WTC11 (cell line): ENCODE results near the gene USP49. TPM values are rescaled to one million over a fixed set of nuclear protein-coding genes. Genes with fewer than 3 reads are reported as not detected.
A peak's percentile ranks its signal among the peaks of the same experiment; 100 is the strongest.

Experiments
- ATAC-seq: fragments of 200-7000 bp; cut with Tn5 transposase; 2 replicates; pipeline ENCODE4 v1.10.0; 2021; ENCODE audit warnings: mild to moderate bottlenecking, moderate library complexity
- CTCF ChIA-PET: fragments of 300-600 bp; sonication (Branson Sonifier 250); formaldehyde crosslinking; loops from one replicate; lab custom pipeline; 2021; ENCODE audit warnings: antibody characterized with exemption; lab: Charles Lee
- POLR2A ChIA-PET: fragments of 350-600 bp; sonication (Branson Sonifier 250); formaldehyde crosslinking; loops from one replicate; lab custom pipeline; 2021; ENCODE audit warnings: antibody characterized with exemption; lab: Charles Lee
- DNase-seq: peaks from one replicate; pipeline ENCODE4 v3.0.0; 2021; ENCODE audit warnings: low spot score
- H3K27ac Mint-ChIP-seq: 2 replicates; pipeline ENCODE4 v1.8.0; 2021; ENCODE audit warnings: mixed read lengths
- H3K27me3 Mint-ChIP-seq: 2 replicates; pipeline ENCODE4 v1.8.0; 2021; ENCODE audit warnings: low read depth, mild to moderate bottlenecking, moderate library complexity, mixed read lengths
- H3K36me3 Mint-ChIP-seq: 2 replicates; pipeline ENCODE4 v1.8.0; 2021; ENCODE audit warnings: mixed read lengths
- H3K4me1 Mint-ChIP-seq: 2 replicates; pipeline ENCODE4 v1.8.0; 2022; ENCODE audit warnings: mixed read lengths
- H3K4me3 Mint-ChIP-seq: 2 replicates; pipeline ENCODE4 v1.8.0; 2021; ENCODE audit warnings: mild to moderate bottlenecking, moderate library complexity, mixed read lengths
- H3K9me3 Mint-ChIP-seq: 2 replicates; pipeline ENCODE4 v1.8.0; 2021; ENCODE audit warnings: mixed read lengths
- CBFB ChIP-seq: sonication (generic); formaldehyde crosslinking; IDR thresholded peaks from 2 replicates; pipeline ENCODE4 v1.8.1; 2022; ENCODE audit warnings: mild to moderate bottlenecking, low read depth, missing genetic modification reagents
- CREB1 ChIP-seq: sonication (generic); formaldehyde crosslinking; IDR thresholded peaks from 2 replicates; pipeline ENCODE4 v1.8.0; 2023; ENCODE audit warnings: mild to moderate bottlenecking, missing genetic modification reagents
- ESRRA ChIP-seq: sonication (generic); formaldehyde crosslinking; IDR thresholded peaks from 2 replicates; pipeline ENCODE4 v1.8.1; 2022; ENCODE audit warnings: mild to moderate bottlenecking, missing genetic modification reagents, borderline replicate concordance
- FOXK1 ChIP-seq: sonication (generic); formaldehyde crosslinking; IDR thresholded peaks from 2 replicates; pipeline ENCODE4 v1.8.0; 2022; ENCODE audit warnings: mild to moderate bottlenecking, moderate library complexity, missing genetic modification reagents
- FOXP1 ChIP-seq: sonication (generic); formaldehyde crosslinking; IDR thresholded peaks from 2 replicates; pipeline ENCODE4 v1.8.0; 2022; ENCODE audit warnings: missing genetic modification reagents, mild to moderate bottlenecking, moderate library complexity, borderline replicate concordance
- HMGA2 ChIP-seq: fragments of 250-450 bp; sonication (Bioruptor Pico); IDR thresholded peaks from 2 replicates; pipeline ENCODE4 v1.4.0; 2021; ENCODE audit warnings: mild to moderate bottlenecking, moderate library complexity
- MXD4 ChIP-seq: fragments of 250-450 bp; sonication (Bioruptor Pico); IDR thresholded peaks from 2 replicates; pipeline ENCODE4 v1.8.0; 2021; ENCODE audit warnings: mild to moderate bottlenecking, moderate library complexity, borderline replicate concordance
- NFE2L1 ChIP-seq: sonication (generic); formaldehyde crosslinking; IDR thresholded peaks from 2 replicates; pipeline ENCODE4 v1.8.1; 2023; ENCODE audit warnings: missing genetic modification reagents
- NFYB ChIP-seq: sonication (generic); formaldehyde crosslinking; conservative IDR thresholded peaks from 2 replicates; pipeline ENCODE4 v1.8.0; 2022; ENCODE audit warnings: low read depth, missing genetic modification reagents
- OVOL2 ChIP-seq: fragments of 250-450 bp; sonication (Bioruptor Pico); IDR thresholded peaks from 2 replicates; pipeline ENCODE4 v1.9.0; 2021; ENCODE audit warnings: mild to moderate bottlenecking, borderline replicate concordance
- PRRX2 ChIP-seq: fragments of 250-450 bp; sonication (Bioruptor Pico); IDR thresholded peaks from 2 replicates; pipeline ENCODE4 v1.8.0; 2021; ENCODE audit warnings: mild to moderate bottlenecking
- RELA ChIP-seq: sonication (generic); formaldehyde crosslinking; IDR thresholded peaks from 2 replicates; pipeline ENCODE4 v1.8.1; 2022; ENCODE audit warnings: missing genetic modification reagents, mild to moderate bottlenecking, borderline replicate concordance
- SOX15 ChIP-seq: fragments of 250-450 bp; sonication (Bioruptor Pico); IDR thresholded peaks from 2 replicates; pipeline ENCODE4 v1.9.0; 2021; ENCODE audit warnings: mild to moderate bottlenecking
- TEAD1 ChIP-seq: sonication (generic); formaldehyde crosslinking; IDR thresholded peaks from 2 replicates; pipeline ENCODE4 v1.8.0; 2022; ENCODE audit warnings: mild to moderate bottlenecking, missing genetic modification reagents
- USF2 ChIP-seq: sonication (generic); formaldehyde crosslinking; IDR thresholded peaks from 2 replicates; pipeline ENCODE4 v1.8.1; 2023; ENCODE audit warnings: mild to moderate bottlenecking, missing genetic modification reagents, moderate library complexity
- ZNF121 ChIP-seq: sonication (generic); formaldehyde crosslinking; IDR thresholded peaks from 2 replicates; pipeline ENCODE4 v1.8.0; 2023; ENCODE audit warnings: missing genetic modification reagents
- ZNF219 ChIP-seq: sonication (generic); formaldehyde crosslinking; IDR thresholded peaks from 2 replicates; pipeline ENCODE4 v1.8.0; 2023; ENCODE audit warnings: missing genetic modification reagents, mild to moderate bottlenecking, borderline replicate concordance
- ZNF232 ChIP-seq: sonication (generic); formaldehyde crosslinking; IDR thresholded peaks from 2 replicates; pipeline ENCODE4 v1.8.0; 2022; ENCODE audit warnings: mild to moderate bottlenecking, missing genetic modification reagents
- ZNF281 ChIP-seq: sonication (generic); formaldehyde crosslinking; IDR thresholded peaks from 2 replicates; pipeline ENCODE4 v1.8.0; 2023; ENCODE audit warnings: mild to moderate bottlenecking, missing genetic modification reagents
- ZNF416 ChIP-seq: fragments of 250-450 bp; sonication (Bioruptor Pico); IDR thresholded peaks from 2 replicates; pipeline ENCODE4 v1.9.0; 2021; ENCODE audit warnings: mild to moderate bottlenecking, inconsistent platforms
- total RNA-seq: library from RNA; stranded (reverse); gene quantifications from 3 replicates; pipeline ENCODE4 v1.2.3, GENCODE V29; 2021
- TF ChIP-seq, protein P1 (sequence below): sonication (generic); formaldehyde crosslinking; IDR thresholded peaks from 2 replicates; pipeline ENCODE4 v1.8.1; 2022; ENCODE audit warnings: mild to moderate bottlenecking, missing genetic modification reagents, moderate library complexity, borderline replicate concordance
- TF ChIP-seq, protein P2 (sequence below): sonication (generic); formaldehyde crosslinking; IDR thresholded peaks from 2 replicates; pipeline ENCODE4 v1.8.0; 2023; ENCODE audit warnings: missing genetic modification reagents, mild to moderate bottlenecking, borderline replicate concordance
- TF ChIP-seq, protein P3 (sequence below): fragments of 250-450 bp; sonication (Bioruptor Pico); IDR thresholded peaks from 2 replicates; pipeline ENCODE4 v1.9.0; 2021; ENCODE audit warnings: mild to moderate bottlenecking
- TF ChIP-seq, protein P4 (sequence below): sonication (generic); formaldehyde crosslinking; IDR thresholded peaks from 2 replicates; pipeline ENCODE4 v1.8.0; 2022; ENCODE audit warnings: mild to moderate bottlenecking, missing genetic modification reagents

USP49 gene
- total RNA-seq, 1 experiment from 2014 or later: 18.4 TPM

GRCh38 chr6:41878961-41879405, 16.2 kb downstream of the USP49 start:
- H3K27ac Mint-ChIP-seq: peak overlapping the region; percentile 32; the same call in 1 of the 2 replicates
- H3K4me1 Mint-ChIP-seq: 0 out of 2 replicates have a peak, but pooled peaks cover 11% of the 10 kb centered on the region
- H3K4me3 Mint-ChIP-seq: no peak overlapping the region
- no peak for DNase-seq
- TF ChIP-seq, protein P1, sequence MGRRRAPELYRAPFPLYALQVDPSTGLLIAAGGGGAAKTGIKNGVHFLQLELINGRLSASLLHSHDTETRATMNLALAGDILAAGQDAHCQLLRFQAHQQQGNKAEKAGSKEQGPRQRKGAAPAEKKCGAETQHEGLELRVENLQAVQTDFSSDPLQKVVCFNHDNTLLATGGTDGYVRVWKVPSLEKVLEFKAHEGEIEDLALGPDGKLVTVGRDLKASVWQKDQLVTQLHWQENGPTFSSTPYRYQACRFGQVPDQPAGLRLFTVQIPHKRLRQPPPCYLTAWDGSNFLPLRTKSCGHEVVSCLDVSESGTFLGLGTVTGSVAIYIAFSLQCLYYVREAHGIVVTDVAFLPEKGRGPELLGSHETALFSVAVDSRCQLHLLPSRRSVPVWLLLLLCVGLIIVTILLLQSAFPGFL (CRISPR knock-in tag): no peak
- TF ChIP-seq, protein P2, sequence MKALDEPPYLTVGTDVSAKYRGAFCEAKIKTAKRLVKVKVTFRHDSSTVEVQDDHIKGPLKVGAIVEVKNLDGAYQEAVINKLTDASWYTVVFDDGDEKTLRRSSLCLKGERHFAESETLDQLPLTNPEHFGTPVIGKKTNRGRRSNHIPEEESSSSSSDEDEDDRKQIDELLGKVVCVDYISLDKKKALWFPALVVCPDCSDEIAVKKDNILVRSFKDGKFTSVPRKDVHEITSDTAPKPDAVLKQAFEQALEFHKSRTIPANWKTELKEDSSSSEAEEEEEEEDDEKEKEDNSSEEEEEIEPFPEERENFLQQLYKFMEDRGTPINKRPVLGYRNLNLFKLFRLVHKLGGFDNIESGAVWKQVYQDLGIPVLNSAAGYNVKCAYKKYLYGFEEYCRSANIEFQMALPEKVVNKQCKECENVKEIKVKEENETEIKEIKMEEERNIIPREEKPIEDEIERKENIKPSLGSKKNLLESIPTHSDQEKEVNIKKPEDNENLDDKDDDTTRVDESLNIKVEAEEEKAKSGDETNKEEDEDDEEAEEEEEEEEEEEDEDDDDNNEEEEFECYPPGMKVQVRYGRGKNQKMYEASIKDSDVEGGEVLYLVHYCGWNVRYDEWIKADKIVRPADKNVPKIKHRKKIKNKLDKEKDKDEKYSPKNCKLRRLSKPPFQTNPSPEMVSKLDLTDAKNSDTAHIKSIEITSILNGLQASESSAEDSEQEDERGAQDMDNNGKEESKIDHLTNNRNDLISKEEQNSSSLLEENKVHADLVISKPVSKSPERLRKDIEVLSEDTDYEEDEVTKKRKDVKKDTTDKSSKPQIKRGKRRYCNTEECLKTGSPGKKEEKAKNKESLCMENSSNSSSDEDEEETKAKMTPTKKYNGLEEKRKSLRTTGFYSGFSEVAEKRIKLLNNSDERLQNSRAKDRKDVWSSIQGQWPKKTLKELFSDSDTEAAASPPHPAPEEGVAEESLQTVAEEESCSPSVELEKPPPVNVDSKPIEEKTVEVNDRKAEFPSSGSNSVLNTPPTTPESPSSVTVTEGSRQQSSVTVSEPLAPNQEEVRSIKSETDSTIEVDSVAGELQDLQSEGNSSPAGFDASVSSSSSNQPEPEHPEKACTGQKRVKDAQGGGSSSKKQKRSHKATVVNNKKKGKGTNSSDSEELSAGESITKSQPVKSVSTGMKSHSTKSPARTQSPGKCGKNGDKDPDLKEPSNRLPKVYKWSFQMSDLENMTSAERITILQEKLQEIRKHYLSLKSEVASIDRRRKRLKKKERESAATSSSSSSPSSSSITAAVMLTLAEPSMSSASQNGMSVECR (CRISPR knock-in tag): no peak
- TF ChIP-seq, protein P3, sequence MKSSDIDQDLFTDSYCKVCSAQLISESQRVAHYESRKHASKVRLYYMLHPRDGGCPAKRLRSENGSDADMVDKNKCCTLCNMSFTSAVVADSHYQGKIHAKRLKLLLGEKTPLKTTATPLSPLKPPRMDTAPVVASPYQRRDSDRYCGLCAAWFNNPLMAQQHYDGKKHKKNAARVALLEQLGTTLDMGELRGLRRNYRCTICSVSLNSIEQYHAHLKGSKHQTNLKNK (CRISPR knock-in tag): no peak
- no peak for TF ChIP-seq CREB1
- no peak for TF ChIP-seq OVOL2 (CRISPR knock-in tag)
- TF ChIP-seq, protein P4, sequence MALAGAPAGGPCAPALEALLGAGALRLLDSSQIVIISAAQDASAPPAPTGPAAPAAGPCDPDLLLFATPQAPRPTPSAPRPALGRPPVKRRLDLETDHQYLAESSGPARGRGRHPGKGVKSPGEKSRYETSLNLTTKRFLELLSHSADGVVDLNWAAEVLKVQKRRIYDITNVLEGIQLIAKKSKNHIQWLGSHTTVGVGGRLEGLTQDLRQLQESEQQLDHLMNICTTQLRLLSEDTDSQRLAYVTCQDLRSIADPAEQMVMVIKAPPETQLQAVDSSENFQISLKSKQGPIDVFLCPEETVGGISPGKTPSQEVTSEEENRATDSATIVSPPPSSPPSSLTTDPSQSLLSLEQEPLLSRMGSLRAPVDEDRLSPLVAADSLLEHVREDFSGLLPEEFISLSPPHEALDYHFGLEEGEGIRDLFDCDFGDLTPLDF (CRISPR knock-in tag): no peak
- TF ChIP-seq CBFB (CRISPR knock-in tag): no peak
- TF ChIP-seq TEAD1 (CRISPR knock-in tag): no peak
- TF ChIP-seq NFYB (CRISPR knock-in tag): no peak
- TF ChIP-seq, all 79 proteins: peak for 0
- CTCF ChIA-PET: interaction anchor here (0.8 to 1.3 kb wide), 3 partner anchors 42 to 226 kb away, joined by 3 to 4 read pairs (median 3); partner anchors contain the start of genes BYSL, MED20 and TOMM6
- Mint-ChIP-seq H3K27me3 (no peaks in the 10 kb centered on the region), H3K9me3 (no peaks in the 10 kb centered on the region), H3K36me3 (no peaks in the 10 kb centered on the region)
- POLR2A ChIA-PET: no interaction called here
- ATAC-seq: no peak

- 0 out of 2 replicates have a peak, but pooled peaks cover 11% of the 10 kb centered on the region for H3K4me1 Mint-ChIP-seq
- ATAC-seq (no peak), DNase-seq (no peak)
- H3K27ac Mint-ChIP-seq: no peak overlapping the region
- no peaks in the 10 kb centered on the region for H3K27me3 Mint-ChIP-seq
- ChIA-PET CTCF (interaction anchor here (0.9 kb wide), 1 partner anchor 43 kb away, joined by 3 read pairs; the partner anchor contains the start of gene MED20), POLR2A (no interaction called here)
- no peaks in the 10 kb centered on the region for H3K36me3 Mint-ChIP-seq
- H3K9me3 Mint-ChIP-seq: no peaks in the 10 kb centered on the region
- no peak overlapping the region for H3K4me3 Mint-ChIP-seq
- TF ChIP-seq FOXP1: no peak
- no peak for TF ChIP-seq ESRRA (CRISPR knock-in tag)
- TF ChIP-seq SOX15 (CRISPR knock-in tag): no peak
- TF ChIP-seq NFE2L1 (CRISPR knock-in tag): no peak
- no peak for TF ChIP-seq CREB1
- no peak for TF ChIP-seq PRRX2 (CRISPR knock-in tag)
- TF ChIP-seq ZNF281: no peak
- no peak for TF ChIP-seq RELA (CRISPR knock-in tag)
- no peak for TF ChIP-seq HMGA2
- TF ChIP-seq MXD4 (CRISPR knock-in tag): no peak
- TF ChIP-seq FOXK1 (CRISPR knock-in tag): no peak
- no peak for TF ChIP-seq TEAD1 (CRISPR knock-in tag)
- TF ChIP-seq ZNF121 (CRISPR knock-in tag): no peak
- no peak for TF ChIP-seq USF2 (CRISPR knock-in tag)
- no peak for TF ChIP-seq ZNF232 (CRISPR knock-in tag)
- TF ChIP-seq ZNF416 (CRISPR knock-in tag): no peak
- no peak for TF ChIP-seq NFYB (CRISPR knock-in tag)
- TF ChIP-seq ZNF219 (CRISPR knock-in tag): no peak
Observed at GRCh38 chr6:41878246-41878645, 16.9 kb downstream of the USP49 start.
